ENCODE results near the gene KIF12.

GRCh38 chr9:114057161-114057885, 41.8 kb downstream of the KIF12 start:
- TF ChIP-seq CTCF (IDR thresholded peaks at IDR 0.05; ENCODE audit: low read length) = no peak
- no peak for TF ChIP-seq EZH2 (IDR thresholded peaks at IDR 0.05; ENCODE audit: borderline replicate concordance, low read length)
